D341Med (cell line): ENCODE measurements around the gene MAST4.

Source experiments
- DNase-seq: peaks from one replicate; pipeline ENCODE4 v3.0.0; 2012; ENCODE audit warnings: low spot score

Gene MAST4

GRCh38 chr5:66906021-66906420 lies 309.8 kb downstream of the MAST4 start:
- DNase-seq: no peak

- no peak for DNase-seq
Observed at GRCh38 chr5:66908230-66908629, 312.0 kb downstream of the MAST4 start.

GRCh38 chr5:66909364-66909763 lies 313.2 kb downstream of the MAST4 start:
- no peak for DNase-seq

GRCh38 chr5:66912787-66913186 lies 316.6 kb downstream of the MAST4 start:
- no peak for DNase-seq

GRCh38 chr5:66915531-66915930 lies 319.3 kb downstream of the MAST4 start:
- no peak for DNase-seq

GRCh38 chr5:66922881-66923280 lies 326.7 kb downstream of the MAST4 start:
- no peak for DNase-seq

GRCh38 chr5:66923457-66923856 lies 327.3 kb downstream of the MAST4 start:
- DNase-seq: no peak

GRCh38 chr5:66923922-66924321 lies 327.7 kb downstream of the MAST4 start:
- no peak for DNase-seq

- no peak for DNase-seq
Observed at GRCh38 chr5:66927140-66927539, 330.9 kb downstream of the MAST4 start.

GRCh38 chr5:66929281-66929680 lies 333.1 kb downstream of the MAST4 start:
- DNase-seq: no peak

GRCh38 chr5:66929995-66930394 lies 333.8 kb downstream of the MAST4 start:
- DNase-seq: no peak

GRCh38 chr5:66931651-66932050 lies 335.5 kb downstream of the MAST4 start:
- DNase-seq: no peak

GRCh38 chr5:66932457-66932856 lies 336.3 kb downstream of the MAST4 start:
- DNase-seq: no peak

GRCh38 chr5:66933066-66933465 lies 336.9 kb downstream of the MAST4 start:
- no peak for DNase-seq

- DNase-seq: no peak
Observed at GRCh38 chr5:66939094-66939493, 342.9 kb downstream of the MAST4 start.

GRCh38 chr5:66945389-66946349 lies 349.5 kb downstream of the MAST4 start:
- no peak for DNase-seq

- no peak for DNase-seq
Observed at GRCh38 chr5:66947458-66947857, 351.3 kb downstream of the MAST4 start.

GRCh38 chr5:66949066-66949465 lies 352.9 kb downstream of the MAST4 start:
- no peak for DNase-seq

- no peak for DNase-seq
Observed at GRCh38 chr5:66952153-66952552, 356.0 kb downstream of the MAST4 start.

- DNase-seq: no peak
Observed at GRCh38 chr5:66956439-66956838, 360.2 kb downstream of the MAST4 start.

- DNase-seq: no peak
Observed at GRCh38 chr5:66958201-66958979, 362.2 kb downstream of the MAST4 start.

- DNase-seq: no peak
Observed at GRCh38 chr5:66958980-66959641, 362.9 kb downstream of the MAST4 start.

- DNase-seq: no peak
Observed at GRCh38 chr5:66959653-66960052, 363.5 kb downstream of the MAST4 start.
